GM11168 (cell line): ENCODE measurements around the gene ARHGAP19.
"Not testable (repeated sequence)": the region's sequence is repeated elsewhere in the genome, so short reads cannot be mapped to it uniquely, and the experiment has no call there.

Source experiments
- in situ Hi-C: fragments of 300-500 bp; cut with MboI; formaldehyde crosslinking; loops from one replicate; pipeline ENCODE4 v1.12.0; 2022; ENCODE audit warnings: low sequenced_read_pairs; ENCODE audit not compliant: unreplicated experiment

Gene ARHGAP19

GRCh38 chr10:97290576-97291356 is 1.7 kb downstream of the ARHGAP19 start:
- in situ Hi-C loops, result not testable (repeated sequence)

GRCh38 chr10:97290076-97290475 is 2.4 kb downstream of the ARHGAP19 start:
- in situ Hi-C loops, result not testable (repeated sequence)

GRCh38 chr10:97280783-97281182 is 11.7 kb downstream of the ARHGAP19 start:
- in situ Hi-C loops, result no loop called here

GRCh38 chr10:97279121-97279815 is 13.2 kb downstream of the ARHGAP19 start:
- in situ Hi-C loops, result no loop called here

- in situ Hi-C loops, result no loop called here
Measured at GRCh38 chr10:97278491-97278989, 13.9 kb downstream of the ARHGAP19 start.

GRCh38 chr10:97277551-97277950 is 14.9 kb downstream of the ARHGAP19 start:
- in situ Hi-C loops, result no loop called here

- in situ Hi-C loops, result no loop called here
Measured at GRCh38 chr10:97274828-97275227, 17.6 kb downstream of the ARHGAP19 start.

GRCh38 chr10:97273700-97274099 is 18.7 kb downstream of the ARHGAP19 start:
- in situ Hi-C loops, result no loop called here

- in situ Hi-C loops, result no loop called here
Measured at GRCh38 chr10:97270523-97271154, 21.8 kb downstream of the ARHGAP19 start.

GRCh38 chr10:97267671-97268070 is 24.8 kb downstream of the ARHGAP19 start:
- in situ Hi-C loops, result no loop called here

GRCh38 chr10:97265095-97265494 is 27.3 kb downstream of the ARHGAP19 start:
- in situ Hi-C loops, result not testable (repeated sequence)

- in situ Hi-C loops, result no loop called here
Measured at GRCh38 chr10:97263971-97264370, 28.5 kb downstream of the ARHGAP19 start.

GRCh38 chr10:97261656-97262055 is 30.8 kb downstream of the ARHGAP19 start:
- in situ Hi-C loops, result no loop called here

- in situ Hi-C loops, result no loop called here
Measured at GRCh38 chr10:97261183-97261582, 31.3 kb downstream of the ARHGAP19 start.

GRCh38 chr10:97259119-97259518 is 33.3 kb downstream of the ARHGAP19 start:
- in situ Hi-C loops, result no loop called here

GRCh38 chr10:97256356-97256755 is 36.1 kb downstream of the ARHGAP19 start:
- in situ Hi-C loops, result no loop called here

GRCh38 chr10:97255512-97256293 is 36.7 kb downstream of the ARHGAP19 start:
- in situ Hi-C loops, result no loop called here

- in situ Hi-C loops, result no loop called here
Measured at GRCh38 chr10:97254694-97255093, 37.7 kb downstream of the ARHGAP19 start.

GRCh38 chr10:97250952-97251351 is 41.5 kb downstream of the ARHGAP19 start:
- in situ Hi-C loops, result no loop called here

GRCh38 chr10:97243836-97244235 is 48.6 kb downstream of the ARHGAP19 start:
- in situ Hi-C loops, result no loop called here
